Endothelial cell (in vitro differentiated cells): Measurements from ENCODE around the gene PPP2R2C. TPM values are rescaled to one million over a fixed set of nuclear protein-coding genes. Genes with fewer than 3 reads are reported as not detected.
A peak's percentile ranks its signal among the peaks of the same experiment; 100 is the strongest.

Experiments used
- DNase-seq: peaks from one replicate; pipeline ENCODE4 v3.0.0; 2021; ENCODE audit warnings: low spot score
- H3K27ac Mint-ChIP-seq: one replicate; pipeline ENCODE4 v1.8.0; 2021; ENCODE audit warnings: mixed read lengths, inconsistent platforms; ENCODE audit not compliant: unreplicated experiment
- H3K27me3 Mint-ChIP-seq: one replicate; pipeline ENCODE4 v1.8.0; 2021; ENCODE audit warnings: mild to moderate bottlenecking, moderate library complexity, mixed read lengths, inconsistent platforms; ENCODE audit not compliant: unreplicated experiment
- H3K36me3 Mint-ChIP-seq: one replicate; pipeline ENCODE4 v1.8.0; 2021; ENCODE audit warnings: mild to moderate bottlenecking, low read depth, mixed read lengths, inconsistent platforms; ENCODE audit not compliant: unreplicated experiment
- H3K4me1 Mint-ChIP-seq: one replicate; pipeline ENCODE4 v1.8.0; 2021; ENCODE audit warnings: mild to moderate bottlenecking, mixed read lengths, inconsistent platforms; ENCODE audit not compliant: unreplicated experiment
- H3K4me3 Mint-ChIP-seq: one replicate; pipeline ENCODE4 v1.8.0; 2021; ENCODE audit warnings: mild to moderate bottlenecking, mixed read lengths, inconsistent platforms; ENCODE audit not compliant: unreplicated experiment
- H3K9me3 Mint-ChIP-seq: one replicate; pipeline ENCODE4 v1.8.0; 2021; ENCODE audit warnings: mixed read lengths, inconsistent platforms; ENCODE audit not compliant: unreplicated experiment
- total RNA-seq: library from RNA; stranded (reverse); fragmentation: NEBNext Ultra II Directional; extraction: Animal tissue kit (Norgen Biotek cat#: 25700); gene quantifications from one replicate; pipeline ENCODE4 v1.2.1, GENCODE V29; 2021; ENCODE audit not compliant: unreplicated experiment
- TF ChIP-seq, protein P1 (sequence below): fragments of 200-600 bp; sonication (generic); IDR thresholded peaks from one replicate; pipeline ENCODE4 v1.5.0; 2021; ENCODE audit warnings: antibody characterized with exemption; ENCODE audit not compliant: unreplicated experiment

Gene PPP2R2C
- total RNA-seq, 1 donor from 2014 or later = 1.7 TPM

DNA sequence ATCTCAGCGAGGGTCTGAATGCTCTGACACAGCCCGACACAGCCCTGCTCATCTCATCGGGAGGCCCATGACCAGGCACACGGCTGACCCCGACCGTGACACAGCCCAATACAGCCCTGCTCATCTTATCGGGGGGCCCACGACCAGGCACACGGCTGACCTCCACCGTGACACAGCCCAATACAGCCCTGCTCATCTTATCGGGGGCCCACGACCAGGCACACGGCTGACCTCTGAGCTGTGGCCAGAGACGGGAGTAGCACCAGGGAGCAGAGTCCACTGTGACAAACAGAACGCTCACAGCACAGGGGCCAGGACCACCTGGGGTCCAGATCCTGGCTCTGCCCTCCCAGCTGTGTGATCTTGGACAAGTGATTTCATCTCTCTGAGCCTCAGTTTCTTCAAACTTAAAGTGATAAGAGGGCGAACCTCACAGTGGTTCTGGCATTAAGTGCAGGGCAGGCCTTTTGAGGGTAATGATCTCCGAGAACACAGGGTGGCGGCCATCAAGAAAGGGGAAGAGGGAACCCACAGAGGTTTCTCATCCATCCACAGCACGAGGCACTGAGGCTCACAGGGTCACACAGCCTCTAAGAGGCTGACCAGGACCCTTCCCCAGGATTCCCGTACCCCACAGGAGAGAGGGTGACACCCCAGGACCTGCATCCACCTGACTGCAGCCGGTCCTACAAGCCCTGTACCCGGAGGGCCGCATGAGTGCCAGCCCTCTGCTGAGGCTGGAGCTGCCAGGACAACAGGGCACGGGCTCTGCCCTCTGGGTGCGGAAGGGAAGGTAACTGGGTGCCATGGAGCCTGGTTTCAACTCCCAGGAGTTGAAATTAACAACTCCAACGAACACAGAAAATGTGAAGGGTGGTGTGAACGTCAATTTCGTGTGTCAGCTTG is 142.7 kb downstream of the PPP2R2C start:
- H3K36me3 Mint-ChIP-seq = peaks cover 4% of the 10 kb centered on the region
- DNase-seq = no peak
- peaks cover 17% of the 10 kb centered on the region for H3K4me1 Mint-ChIP-seq
- no peaks in the 10 kb centered on the region for H3K9me3 Mint-ChIP-seq
- TF ChIP-seq, protein P1, sequence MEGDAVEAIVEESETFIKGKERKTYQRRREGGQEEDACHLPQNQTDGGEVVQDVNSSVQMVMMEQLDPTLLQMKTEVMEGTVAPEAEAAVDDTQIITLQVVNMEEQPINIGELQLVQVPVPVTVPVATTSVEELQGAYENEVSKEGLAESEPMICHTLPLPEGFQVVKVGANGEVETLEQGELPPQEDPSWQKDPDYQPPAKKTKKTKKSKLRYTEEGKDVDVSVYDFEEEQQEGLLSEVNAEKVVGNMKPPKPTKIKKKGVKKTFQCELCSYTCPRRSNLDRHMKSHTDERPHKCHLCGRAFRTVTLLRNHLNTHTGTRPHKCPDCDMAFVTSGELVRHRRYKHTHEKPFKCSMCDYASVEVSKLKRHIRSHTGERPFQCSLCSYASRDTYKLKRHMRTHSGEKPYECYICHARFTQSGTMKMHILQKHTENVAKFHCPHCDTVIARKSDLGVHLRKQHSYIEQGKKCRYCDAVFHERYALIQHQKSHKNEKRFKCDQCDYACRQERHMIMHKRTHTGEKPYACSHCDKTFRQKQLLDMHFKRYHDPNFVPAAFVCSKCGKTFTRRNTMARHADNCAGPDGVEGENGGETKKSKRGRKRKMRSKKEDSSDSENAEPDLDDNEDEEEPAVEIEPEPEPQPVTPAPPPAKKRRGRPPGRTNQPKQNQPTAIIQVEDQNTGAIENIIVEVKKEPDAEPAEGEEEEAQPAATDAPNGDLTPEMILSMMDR = no peak
- no peak overlapping the region for H3K27ac Mint-ChIP-seq
- H3K4me3 Mint-ChIP-seq = no peak overlapping the region
- peaks cover 19% of the 10 kb centered on the region for H3K27me3 Mint-ChIP-seq

- no peak overlapping the region for H3K4me3 Mint-ChIP-seq
- H3K36me3 Mint-ChIP-seq = peaks cover 4% of the 10 kb centered on the region
- H3K9me3 Mint-ChIP-seq = no peaks in the 10 kb centered on the region
- H3K27me3 Mint-ChIP-seq = peaks cover 15% of the 10 kb centered on the region
- H3K27ac Mint-ChIP-seq = no peak overlapping the region
- TF ChIP-seq, protein P1 = no peak
- DNase-seq = no peak
- peaks cover 29% of the 10 kb centered on the region for H3K4me1 Mint-ChIP-seq
Observed at GRCh38 chr4:6328526-6328925, 143.9 kb downstream of the PPP2R2C start.

- TF ChIP-seq, protein P1 = peak; percentile 95
- peaks cover 37% of the 10 kb centered on the region for H3K4me1 Mint-ChIP-seq
- H3K36me3 Mint-ChIP-seq = peaks cover 4% of the 10 kb centered on the region
- no peaks in the 10 kb centered on the region for H3K9me3 Mint-ChIP-seq
- H3K27me3 Mint-ChIP-seq = peaks cover 14% of the 10 kb centered on the region
- H3K27ac Mint-ChIP-seq = no peak overlapping the region
- H3K4me3 Mint-ChIP-seq = no peak overlapping the region
- peak; percentile 94 for DNase-seq
Observed at GRCh38 chr4:6327220-6327917, 145.0 kb downstream of the PPP2R2C start.

DNA sequence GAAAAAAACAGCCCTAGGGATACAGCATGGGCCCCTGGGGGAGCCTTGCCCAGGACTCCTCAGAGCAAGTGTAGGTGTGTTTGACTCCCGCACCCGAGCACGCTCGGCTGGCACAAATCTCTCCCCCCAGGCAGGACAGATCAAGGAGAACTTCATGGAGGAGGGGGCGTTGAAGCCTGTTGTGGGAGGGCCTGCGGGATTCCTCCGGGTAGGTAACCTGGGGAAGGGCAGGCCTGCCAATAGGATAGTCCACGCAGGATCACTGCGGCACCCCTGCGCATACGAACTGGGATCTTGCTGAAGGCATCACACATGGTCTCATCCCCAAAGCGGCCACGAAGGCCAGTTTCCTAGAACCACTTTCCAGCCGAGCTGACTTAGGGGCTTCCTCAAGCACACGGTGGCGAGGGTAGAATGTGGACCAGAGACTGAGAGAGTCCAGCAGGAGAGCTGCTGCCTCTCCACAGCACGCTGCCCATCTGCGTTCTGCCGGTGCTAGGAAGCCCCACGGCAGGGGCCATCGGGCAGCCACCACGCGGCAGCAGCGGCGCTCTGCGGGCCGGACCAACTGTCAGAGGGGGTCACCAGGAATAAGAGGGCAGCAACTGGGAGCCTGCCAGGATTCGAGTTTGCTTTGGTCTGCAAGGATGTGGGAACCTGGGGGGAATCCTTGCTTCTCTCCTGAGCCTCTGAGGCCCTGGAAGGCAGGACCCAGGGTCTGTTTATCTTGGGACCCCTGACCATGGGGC is 145.9 kb downstream of the PPP2R2C start:
- Mint-ChIP-seq H3K27ac (no peak overlapping the region), H3K9me3 (no peaks in the 10 kb centered on the region), H3K36me3 (peaks cover 4% of the 10 kb centered on the region), H3K27me3 (peaks cover 12% of the 10 kb centered on the region), H3K4me1 (peaks cover 41% of the 10 kb centered on the region), H3K4me3 (no peak overlapping the region)
- DNase-seq = no peak
- TF ChIP-seq, protein P1 = no peak
